ENCODE measurements around the gene AP1B1.

Gene AP1B1

GRCh38 chr22:29330291-29330690, 58.1 kb downstream of the AP1B1 start:
- DNase-seq = no peak

- DNase-seq = no peak
Observed at GRCh38 chr22:29329581-29329980, 58.8 kb downstream of the AP1B1 start.

DNA sequence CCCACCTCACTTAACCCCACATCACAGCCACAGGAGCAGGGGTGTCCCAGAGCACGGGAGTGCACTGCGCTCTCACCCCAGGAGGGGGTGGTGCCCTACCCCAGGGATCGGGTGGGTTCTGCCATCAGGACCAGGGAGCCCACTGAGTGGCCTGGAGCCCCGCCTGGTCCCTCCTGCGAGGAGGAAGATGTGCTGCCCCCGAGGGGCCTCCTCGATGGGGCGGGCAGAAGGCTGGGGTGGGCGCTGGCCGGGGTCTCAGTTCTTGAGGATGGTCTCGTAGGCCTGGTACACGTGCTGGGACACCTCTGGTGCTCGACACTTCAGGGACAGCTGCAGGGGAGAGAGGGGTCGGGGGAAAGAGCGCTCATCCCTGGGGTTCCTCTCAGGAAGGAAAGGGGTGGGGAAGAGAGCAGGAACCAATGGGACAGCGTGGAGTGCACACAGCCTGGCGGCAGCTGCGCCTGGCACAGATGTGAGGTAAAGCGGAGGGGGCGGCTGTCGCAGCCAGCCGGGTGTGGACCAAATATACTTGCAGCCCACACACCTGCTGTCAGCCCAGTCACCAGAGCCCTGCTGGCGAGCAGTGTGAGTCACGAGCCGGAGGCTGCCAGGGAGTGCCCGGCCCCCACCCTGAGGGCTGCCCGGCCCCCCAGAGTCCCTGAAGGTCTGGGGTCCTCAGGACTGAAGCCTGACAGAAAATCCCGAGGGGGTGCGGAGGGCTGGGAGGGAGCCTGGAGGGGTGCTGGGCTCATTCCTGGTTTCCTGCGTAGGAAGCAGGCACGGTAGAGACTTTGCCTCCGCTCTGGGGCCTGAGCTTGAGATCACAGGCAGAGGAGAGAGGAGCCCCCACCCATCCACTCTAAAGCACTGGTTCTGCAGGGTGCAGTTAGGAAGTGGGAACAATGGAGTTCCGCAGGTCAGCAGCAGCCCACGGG, 59.5 kb downstream of the AP1B1 start:
- no peak for DNase-seq

GRCh38 chr22:29328055-29328454, 60.3 kb downstream of the AP1B1 start:
- no peak for DNase-seq

GRCh38 chr22:29327089-29327764, 61.1 kb downstream of the AP1B1 start:
- DNase-seq = no peak

GRCh38 chr22:29326481-29326880, 61.9 kb downstream of the AP1B1 start:
- no peak for DNase-seq

- no peak for DNase-seq
Observed at GRCh38 chr22:29325785-29326315, 62.5 kb downstream of the AP1B1 start.

DNA sequence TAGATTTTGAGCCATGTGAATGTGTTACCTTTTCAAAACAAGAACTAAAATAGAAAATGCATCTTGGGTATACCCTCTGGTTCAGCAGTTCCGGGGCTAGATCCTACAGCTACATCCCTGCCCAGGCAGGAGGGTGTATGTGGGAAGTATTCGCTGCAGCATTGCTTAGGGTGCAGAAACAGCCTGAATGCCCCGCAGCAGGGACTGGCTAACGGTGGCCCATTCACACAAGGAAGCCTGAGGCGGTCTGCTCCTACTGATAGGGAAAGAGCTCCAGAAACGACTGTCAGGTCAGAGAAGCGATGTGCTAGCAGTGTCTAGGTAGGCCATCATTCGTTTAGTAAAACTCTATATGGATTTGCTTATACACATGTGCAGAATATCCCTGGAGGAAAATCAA, 63.0 kb downstream of the AP1B1 start:
- no peak for DNase-seq

GRCh38 chr22:29323641-29324040, 64.7 kb downstream of the AP1B1 start:
- no peak for DNase-seq

GRCh38 chr22:29320546-29320945, 67.8 kb downstream of the AP1B1 start:
- DNase-seq = no peak

DNA sequence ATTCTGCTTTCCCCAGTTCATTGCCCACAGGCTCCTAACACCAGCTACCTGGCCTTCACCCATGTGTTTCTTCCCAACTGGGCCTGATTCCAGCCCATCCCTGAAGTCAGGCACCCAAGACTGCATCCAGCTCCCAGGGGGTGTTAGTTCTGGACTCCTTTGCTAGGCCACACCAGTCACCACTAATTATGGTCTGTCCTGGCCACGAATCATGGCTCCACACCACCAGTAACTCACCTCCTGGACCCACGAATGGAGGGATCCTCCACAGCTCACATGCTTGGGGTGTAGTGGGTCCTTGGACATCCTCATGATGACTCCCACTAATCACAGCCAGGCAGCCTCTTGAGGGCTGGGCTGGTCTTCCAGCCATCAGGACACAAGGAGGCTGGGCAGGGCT, 69.3 kb downstream of the AP1B1 start:
- DNase-seq = no peak

GRCh38 chr22:29317827-29318454, 70.4 kb downstream of the AP1B1 start:
- DNase-seq = no peak

DNA sequence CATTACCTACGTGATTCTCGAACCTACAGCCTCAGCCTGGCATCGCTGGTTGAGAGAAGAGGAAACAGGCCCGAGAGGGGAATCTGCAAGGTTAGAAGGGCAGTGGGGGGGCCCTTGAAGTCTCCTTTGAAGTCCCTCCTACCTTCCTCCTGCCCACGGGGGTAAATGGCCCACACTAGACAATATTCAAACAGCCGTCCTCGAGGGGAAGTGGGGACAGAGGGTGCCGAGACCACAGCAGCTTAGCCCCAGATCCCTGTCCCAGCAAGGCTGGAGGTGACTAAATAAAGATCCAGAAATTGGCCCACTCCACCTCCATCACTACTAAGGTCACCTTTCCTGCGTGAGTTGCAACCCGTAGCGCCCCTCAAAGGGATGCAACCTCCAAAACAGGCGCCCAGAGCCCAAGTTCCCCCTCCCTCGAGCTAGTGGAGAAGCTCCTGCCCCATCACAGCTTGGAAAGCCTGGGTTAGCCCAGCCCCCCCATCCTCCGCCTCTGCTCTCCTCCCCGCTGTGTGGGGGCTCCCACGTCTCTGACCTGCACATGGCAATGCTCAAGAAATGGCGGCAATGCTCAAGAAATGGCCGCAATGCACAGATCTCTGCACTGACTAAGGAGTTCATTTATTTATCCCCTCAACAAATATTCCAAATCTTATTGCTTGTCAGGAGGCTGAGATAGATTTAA, 72.1 kb downstream of the AP1B1 start:
- no peak for DNase-seq

- DNase-seq = no peak
Observed at GRCh38 chr22:29315286-29316140, 72.9 kb downstream of the AP1B1 start, which contains the start of gene RASL10A. RASL10A (minus strand) TSS chr22:29315697; CDS start chr22:29315246, 451 bp downstream.

GRCh38 chr22:29314537-29315285, 73.7 kb downstream of the AP1B1 start:
- DNase-seq = no peak

DNA sequence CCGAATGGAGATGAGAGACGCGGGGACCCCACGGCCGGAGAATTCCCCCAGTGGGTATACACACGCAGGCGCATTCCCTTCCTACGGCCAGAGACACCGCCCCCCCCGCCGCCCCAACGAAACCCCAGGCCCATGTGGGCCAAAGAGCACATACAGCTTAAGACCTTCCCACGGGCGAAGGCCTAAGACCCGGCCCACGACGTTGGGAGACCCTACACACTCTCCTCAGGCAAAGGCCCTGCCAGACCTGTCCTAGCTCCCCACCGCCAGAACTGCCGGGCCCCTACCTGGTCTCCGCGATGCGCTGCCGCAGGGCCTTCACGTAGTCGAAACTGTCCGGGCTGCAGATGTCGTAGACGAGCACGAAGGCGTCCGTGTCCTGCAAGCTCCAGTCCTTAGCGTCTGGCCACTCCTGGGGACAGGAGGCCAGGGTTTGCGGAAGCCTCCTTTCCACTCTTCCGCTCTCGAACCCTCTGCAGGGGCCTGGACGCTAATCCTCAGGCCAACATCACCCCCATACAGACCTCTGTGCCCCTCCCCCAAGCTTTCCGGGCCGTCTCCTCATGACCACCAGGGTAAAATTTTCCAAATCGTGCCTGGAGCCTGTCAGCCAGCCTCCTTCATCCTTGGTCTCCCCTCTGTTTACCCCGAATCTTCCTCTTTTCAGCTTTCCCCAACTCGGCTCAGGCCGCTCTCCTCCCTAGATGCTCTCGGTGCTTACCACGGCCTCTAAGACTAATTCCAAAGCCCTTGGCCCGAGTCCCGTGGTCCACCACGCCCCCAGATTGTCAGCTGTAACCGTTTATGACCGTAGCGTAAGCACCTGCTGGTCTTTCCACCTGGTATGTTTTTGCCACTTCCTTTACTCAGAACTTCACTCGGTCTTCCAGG, 74.5 kb downstream of the AP1B1 start:
- no peak for DNase-seq

GRCh38 chr22:29313126-29313575, 75.2 kb downstream of the AP1B1 start:
- no peak for DNase-seq

DNA sequence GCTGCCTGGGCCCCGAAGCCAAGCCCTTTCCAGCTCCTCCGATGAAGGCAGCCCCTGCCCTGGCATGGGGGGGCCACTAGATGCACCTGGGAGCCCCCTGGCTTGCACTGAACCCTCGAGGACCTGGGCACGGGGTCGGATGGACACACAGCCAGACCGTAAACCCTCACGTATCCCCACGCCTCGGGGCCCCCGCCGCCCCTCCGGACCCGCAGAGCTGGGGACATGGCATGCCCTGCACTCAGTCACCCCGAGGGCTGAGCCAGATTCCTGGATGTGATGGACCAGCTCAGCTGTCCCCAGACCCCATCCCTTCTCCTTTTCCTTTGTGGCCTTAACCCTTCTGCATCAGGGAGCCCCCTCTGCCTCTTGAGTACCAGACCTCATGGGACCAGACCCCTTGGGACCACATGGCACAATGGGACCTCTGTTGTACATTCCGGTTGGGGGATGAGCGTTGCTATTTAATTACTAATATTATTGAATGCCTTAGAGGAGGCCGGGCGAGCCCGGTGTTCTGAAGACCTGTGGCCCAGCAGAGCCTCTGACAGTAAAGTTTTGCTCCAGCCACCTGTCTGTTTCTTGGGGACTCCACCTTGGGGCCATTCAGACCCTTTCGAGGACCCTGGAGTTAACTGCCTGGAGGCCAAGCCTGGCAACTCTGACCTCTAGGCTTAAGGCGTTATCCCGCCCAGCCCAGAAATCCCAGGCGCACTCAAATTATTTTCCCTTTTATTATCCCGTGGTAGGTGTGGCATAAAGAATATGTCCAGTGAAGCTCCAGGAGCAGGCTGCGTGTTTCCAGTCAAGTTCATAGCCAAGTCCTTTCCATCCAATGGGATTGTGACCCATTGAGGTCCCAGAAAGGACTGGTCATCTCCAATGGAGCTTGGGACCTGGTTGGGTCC, 75.9 kb downstream of the AP1B1 start:
- DNase-seq = no peak

Data from hippocampal formation (tissue), 2 donors.